HG02885 (cell line): Measurements from ENCODE around the gene DTNB.

Experiments
- ATAC-seq: cut with Tn5 transposase; IDR thresholded peaks from one replicate; pipeline ENCODE4 v1.9.1; 2021; ENCODE audit warnings: mild to moderate bottlenecking; ENCODE audit not compliant: unreplicated experiment, poor library complexity

DTNB gene

GRCh38 chr2:25337276-25337675, 336.1 kb downstream of the DTNB start:
- no peak for ATAC-seq

- no peak for ATAC-seq
These were observed 337.0 kb downstream of the DTNB start for GRCh38 chr2:25336383-25336841.

DNA sequence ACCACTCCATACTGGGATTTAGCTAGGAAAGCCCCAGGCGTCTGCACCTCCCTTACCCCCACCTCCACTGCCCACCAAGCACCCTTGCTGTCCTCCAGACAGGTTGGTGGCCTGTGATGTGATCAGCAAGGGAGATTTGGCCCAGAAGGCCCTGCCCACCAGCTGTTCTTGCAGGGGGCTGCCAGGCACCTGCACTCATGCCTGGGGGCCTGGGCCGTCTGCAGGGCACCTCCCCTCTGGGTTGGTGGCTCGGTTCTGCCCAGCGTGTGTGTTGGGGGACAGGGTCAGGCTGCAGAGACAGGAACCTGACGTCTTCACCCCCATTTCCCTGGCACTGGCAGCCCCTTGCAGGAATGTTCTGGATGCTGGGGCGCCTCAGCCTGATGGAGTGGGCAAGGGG, 337.4 kb downstream of the DTNB start:
- no peak for ATAC-seq

- ATAC-seq, result no peak
These were observed 338.2 kb downstream of the DTNB start for GRCh38 chr2:25335204-25335603.

- no peak for ATAC-seq
These were observed 338.9 kb downstream of the DTNB start for GRCh38 chr2:25334482-25334881.

- ATAC-seq, result no peak
These were observed 339.4 kb downstream of the DTNB start for GRCh38 chr2:25333981-25334380.

GRCh38 chr2:25332571-25332970, 340.8 kb downstream of the DTNB start:
- ATAC-seq, result no peak

- ATAC-seq, result no peak
These were observed 341.6 kb downstream of the DTNB start for GRCh38 chr2:25331686-25332365.

- ATAC-seq, result no peak
These were observed 342.4 kb downstream of the DTNB start for GRCh38 chr2:25330937-25331336.

- no peak for ATAC-seq
These were observed 343.1 kb downstream of the DTNB start for GRCh38 chr2:25330273-25330672.

GRCh38 chr2:25328152-25329085, 345.0 kb downstream of the DTNB start:
- no peak for ATAC-seq
